HEK293 (cell line): Measurements from ENCODE around the gene HS3ST6.

Experiments used
- CTCF ChIA-PET: fragments of 350-600 bp; formaldehyde crosslinking; extraction: SDS; loops from one replicate; lab custom pipeline; 2021; ENCODE audit warnings: antibody characterized with exemption; lab: Yijun Ruan, JAX
- POLR2A ChIA-PET: fragments of 300-600 bp; formaldehyde crosslinking; extraction: SDS; loops from one replicate; lab custom pipeline; 2020; ENCODE audit warnings: antibody characterized with exemption, inconsistent platforms; lab: Yijun Ruan, JAX
- H3K27ac ChIP-seq: fragments of 200-500 bp; sonication (Bioruptor generic); 2 replicates; pipeline ENCODE4 v1.5.1; 2014; ENCODE audit warnings: low read depth, low read length, control low read depth, inconsistent platforms; ENCODE audit errors: extremely low read depth
- H3K36me3 ChIP-seq, 2 experiments: fragments of 200-500 bp in 1 of 2; sonication (Bioruptor generic) in 1 of 2; 1 replicate in 1 of 2; 2 replicates in 1 of 2; pipeline ENCODE4 v1.5.1; 2014 to 2017; ENCODE audit warnings: inconsistent platforms in 2 of 2, low read length in 2 of 2; ENCODE audit not compliant: control insufficient read depth in 2 of 2, insufficient read depth in 1 of 2
- H3K4me1 ChIP-seq: fragments of 200-500 bp; sonication (Bioruptor generic); 2 replicates; pipeline ENCODE4 v1.5.1; 2014; ENCODE audit warnings: mild to moderate bottlenecking, low read length, inconsistent platforms; ENCODE audit not compliant: control insufficient read depth, insufficient read depth
- H3K4me3 ChIP-seq: 2 replicates; pipeline ENCODE4 v1.5.1; 2011; ENCODE audit warnings: low read depth, mild to moderate bottlenecking, control low read depth, low read length, moderate library complexity
- H3K9me3 ChIP-seq: fragments of 200-500 bp; sonication (Bioruptor generic); 2 replicates; pipeline ENCODE4 v1.5.1; 2014; ENCODE audit warnings: low read depth, low read length, inconsistent platforms; ENCODE audit not compliant: control insufficient read depth, insufficient read depth
- GLIS1 ChIP-seq: fragments of 450-650 bp; formaldehyde crosslinking; IDR thresholded peaks from 2 replicates; pipeline ENCODE4 v1.5.1; 2016; ENCODE audit warnings: missing biosample characterization, missing genetic modification characterization
- HOXA7 ChIP-seq: sonication (generic); formaldehyde crosslinking; IDR thresholded peaks from 2 replicates; pipeline ENCODE4 v1.8.1; 2022; ENCODE audit warnings: missing genetic modification reagents, borderline replicate concordance
- KLF16 ChIP-seq: fragments of 450-650 bp; formaldehyde crosslinking; IDR thresholded peaks from 2 replicates; pipeline ENCODE4 v1.5.1; 2017; ENCODE audit warnings: missing biosample characterization, missing genetic modification characterization
- OSR2 ChIP-seq: fragments of 450-650 bp; formaldehyde crosslinking; IDR thresholded peaks from 2 replicates; pipeline ENCODE4 v1.5.1; 2016; ENCODE audit warnings: missing biosample characterization, missing genetic modification characterization
- SP7 ChIP-seq: fragments of 450-650 bp; formaldehyde crosslinking; IDR thresholded peaks from 2 replicates; pipeline ENCODE4 v1.5.1; 2016; ENCODE audit warnings: missing biosample characterization, missing genetic modification characterization
- TCF7L2 ChIP-seq: IDR thresholded peaks from 2 replicates; pipeline ENCODE4 v1.6.1; 2011; ENCODE audit warnings: low read depth, mild to moderate bottlenecking, inconsistent platforms, low read length, moderate library complexity, borderline replicate concordance
- ZBTB17 ChIP-seq: fragments of 450-650 bp; formaldehyde crosslinking; IDR thresholded peaks from 2 replicates; pipeline ENCODE4 v1.5.1; 2016; ENCODE audit warnings: missing biosample characterization, missing genetic modification characterization
- ZBTB20 ChIP-seq: fragments of 450-650 bp; formaldehyde crosslinking; IDR thresholded peaks from 2 replicates; pipeline ENCODE4 v1.5.1; 2016; ENCODE audit warnings: missing biosample characterization, missing genetic modification characterization
- ZBTB48 ChIP-seq: fragments of 450-650 bp; formaldehyde crosslinking; IDR thresholded peaks from 2 replicates; pipeline ENCODE4 v1.5.1; 2016; ENCODE audit warnings: missing biosample characterization, missing genetic modification characterization
- ZBTB8A ChIP-seq: fragments of 450-650 bp; formaldehyde crosslinking; IDR thresholded peaks from 2 replicates; pipeline ENCODE4 v1.5.1; 2016; ENCODE audit warnings: missing biosample characterization, missing genetic modification characterization
- ZFHX2 ChIP-seq: fragments of 450-650 bp; formaldehyde crosslinking; conservative IDR thresholded peaks from 2 replicates; pipeline ENCODE4 v1.5.1; 2016; ENCODE audit warnings: missing biosample characterization, missing genetic modification characterization
- ZNF146 ChIP-seq: fragments of 450-650 bp; formaldehyde crosslinking; IDR thresholded peaks from 2 replicates; pipeline ENCODE4 v1.5.1; 2016; ENCODE audit warnings: missing biosample characterization, missing genetic modification characterization
- ZNF214 ChIP-seq: fragments of 450-650 bp; formaldehyde crosslinking; IDR thresholded peaks from 2 replicates; pipeline ENCODE4 v1.5.1; 2017; ENCODE audit warnings: missing biosample characterization, mild to moderate bottlenecking, missing genetic modification characterization, borderline replicate concordance
- ZNF341 ChIP-seq: fragments of 450-650 bp; formaldehyde crosslinking; IDR thresholded peaks from 2 replicates; pipeline ENCODE4; 2016; ENCODE audit warnings: low read depth, missing biosample characterization, missing genetic modification characterization
- ZNF426 ChIP-seq: fragments of 450-650 bp; formaldehyde crosslinking; IDR thresholded peaks from 2 replicates; pipeline ENCODE4 v1.5.1; 2017; ENCODE audit warnings: missing biosample characterization, missing genetic modification characterization, mild to moderate bottlenecking, inconsistent platforms, moderate library complexity
- ZNF510 ChIP-seq: fragments of 450-650 bp; formaldehyde crosslinking; IDR thresholded peaks from 2 replicates; pipeline ENCODE4 v1.5.1; 2018; ENCODE audit warnings: mild to moderate bottlenecking, missing genetic modification characterization, missing biosample characterization; ENCODE audit not compliant: insufficient replicate concordance
- ZNF530 ChIP-seq: fragments of 450-650 bp; formaldehyde crosslinking; IDR thresholded peaks from 2 replicates; pipeline ENCODE4 v1.5.1; 2016; ENCODE audit warnings: low read depth, missing biosample characterization, missing genetic modification characterization
- ZNF544 ChIP-seq: fragments of 450-650 bp; formaldehyde crosslinking; IDR thresholded peaks from 2 replicates; pipeline ENCODE4 v1.5.0; 2017; ENCODE audit warnings: missing biosample characterization, missing genetic modification characterization
- ZNF629 ChIP-seq: fragments of 450-650 bp; formaldehyde crosslinking; IDR thresholded peaks from 2 replicates; pipeline ENCODE4 v1.5.1; 2017; ENCODE audit warnings: missing biosample characterization, missing genetic modification characterization
- ZNF677 ChIP-seq: fragments of 450-650 bp; IDR thresholded peaks from 2 replicates; pipeline ENCODE4 v1.5.0; 2018; ENCODE audit warnings: missing biosample characterization, mild to moderate bottlenecking, missing genetic modification characterization, moderate library complexity
- ZNF768 ChIP-seq: fragments of 450-650 bp; formaldehyde crosslinking; IDR thresholded peaks from 2 replicates; pipeline ENCODE4 v1.5.1; 2018; ENCODE audit warnings: missing biosample characterization, mild to moderate bottlenecking, missing genetic modification characterization
- ZNF791 ChIP-seq: fragments of 450-650 bp; formaldehyde crosslinking; IDR thresholded peaks from 2 replicates; pipeline ENCODE4 v1.5.1; 2016; ENCODE audit warnings: missing biosample characterization, missing genetic modification characterization
- TF ChIP-seq, protein P1 (sequence below): fragments of 450-650 bp; formaldehyde crosslinking; IDR thresholded peaks from 2 replicates; pipeline ENCODE4 v1.5.1; 2016; ENCODE audit warnings: missing biosample characterization, missing genetic modification characterization, borderline replicate concordance
- TF ChIP-seq, protein P2 (sequence below): fragments of 450-650 bp; formaldehyde crosslinking; optimal IDR thresholded peaks from 2 replicates; pipeline ENCODE3; 2016; ENCODE audit warnings: missing biosample characterization, mild to moderate bottlenecking, missing genetic modification characterization
- TF ChIP-seq, protein P3 (sequence below): fragments of 450-650 bp; formaldehyde crosslinking; IDR thresholded peaks from 2 replicates; pipeline ENCODE4 v1.5.1; 2016; ENCODE audit warnings: missing biosample characterization, missing genetic modification characterization, low read depth
- TF ChIP-seq, protein P4 (sequence below): fragments of 450-650 bp; formaldehyde crosslinking; IDR thresholded peaks from 2 replicates; pipeline ENCODE4 v1.5.1; 2016; ENCODE audit warnings: missing biosample characterization, missing genetic modification characterization
- TF ChIP-seq, protein P5 (sequence below): fragments of 450-650 bp; formaldehyde crosslinking; IDR thresholded peaks from 2 replicates; pipeline ENCODE4 v1.5.1; 2016; ENCODE audit warnings: missing biosample characterization, missing genetic modification characterization

Gene HS3ST6

DNA sequence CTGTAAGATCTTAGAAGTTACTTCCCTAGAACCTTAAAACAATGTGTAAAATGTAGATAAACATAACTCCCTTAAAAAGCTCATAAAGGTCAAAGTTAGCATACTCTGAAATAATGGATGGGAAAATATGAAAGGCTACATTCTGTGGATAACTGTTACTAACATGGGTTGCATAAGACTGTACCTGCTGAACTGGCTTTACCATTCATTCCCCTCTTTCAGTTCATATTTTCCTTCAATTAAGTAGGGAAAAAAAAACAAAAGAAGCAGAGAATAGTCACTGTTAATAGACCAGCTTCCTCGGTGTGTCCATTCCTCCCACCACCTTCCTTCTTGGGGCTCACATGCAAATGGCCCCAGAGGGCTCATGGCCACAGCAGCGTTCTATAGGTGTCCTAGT is 38.7 kb downstream of the HS3ST6 start (continued):
- no peak for TF ChIP-seq ZNF214 (tag by site-specific recombination)

DNA sequence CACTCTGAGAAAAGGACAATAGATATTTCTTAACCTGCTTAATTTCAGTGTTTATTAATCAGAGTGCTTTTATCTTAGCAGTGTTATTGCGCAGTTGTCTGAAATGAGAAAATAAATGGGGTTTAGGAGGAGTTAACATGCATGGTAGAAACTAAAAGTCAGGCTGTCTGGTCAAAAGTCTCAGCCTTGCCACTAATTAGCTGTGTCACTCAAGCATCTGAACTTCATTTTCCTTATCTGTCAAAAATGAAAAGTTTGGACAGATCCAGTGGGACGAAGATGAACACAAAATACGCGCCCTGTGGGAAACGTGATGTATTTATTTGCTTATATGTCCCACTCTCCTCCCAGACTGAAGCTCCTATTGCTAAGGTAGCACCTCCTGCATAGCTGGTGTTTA is 40.0 kb downstream of the HS3ST6 start:
- ChIA-PET CTCF (interaction anchor here (0.7 to 2.3 kb wide), 5 partner anchors 14 to 274 kb away, joined by 3 to 11 read pairs (median 5); no protein-coding TSS in a partner anchor), POLR2A (interaction anchor here (1.1 kb wide), 1 partner anchor 87 kb away, joined by 3 read pairs; the partner anchor contains the start of gene RPS2)
- Histone ChIP-seq H3K27ac (no peak overlapping the region), H3K9me3 (no peaks in the 10 kb centered on the region), H3K4me1 (no peaks in the 10 kb centered on the region), H3K4me3 (no peak overlapping the region), H3K36me3 (no peaks in the 10 kb centered on the region)
- TF ChIP-seq ZNF791 (no peak), ZBTB20 (tag by site-specific recombination) (no peak), ZNF677 (tag by site-specific recombination) (no peak), SP7 (tag by site-specific recombination) (no peak), ZNF768 (tag by site-specific recombination) (no peak), GLIS1 (tag by site-specific recombination) (no peak), ZNF341 (no peak)

DNA sequence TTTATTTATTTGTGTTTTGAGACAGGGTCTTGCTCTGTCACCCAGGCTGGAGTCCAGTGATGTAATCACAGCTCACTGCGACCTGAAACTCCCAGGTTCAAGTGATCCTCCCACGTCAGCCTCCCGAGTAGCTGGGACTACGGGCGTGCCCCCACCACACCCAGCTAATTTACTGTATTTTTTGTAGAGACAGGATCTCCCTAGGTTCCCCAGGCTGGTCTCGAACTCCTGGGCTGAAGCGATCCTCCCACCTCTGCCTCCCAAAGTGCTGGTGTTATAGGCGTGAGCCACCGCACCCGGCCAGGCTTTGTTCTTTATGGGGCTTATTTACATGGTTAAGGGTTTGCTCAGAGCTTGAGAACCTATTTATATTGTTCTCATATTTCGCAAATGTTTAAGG is 40.4 kb downstream of the HS3ST6 start:
- ChIA-PET POLR2A (no interaction called here), CTCF (interaction anchor here (0.7 to 2.3 kb wide), 4 partner anchors 13 to 96 kb away, joined by 3 to 11 read pairs (median 7); no protein-coding TSS in a partner anchor)
- Histone ChIP-seq H3K4me3 (no peak overlapping the region), H3K36me3 (no peaks in the 10 kb centered on the region), H3K27ac (no peak overlapping the region), H3K4me1 (no peaks in the 10 kb centered on the region), H3K9me3 (no peaks in the 10 kb centered on the region)
- TF ChIP-seq ZNF530 (tag by site-specific recombination) = no peak
- no peak for TF ChIP-seq ZNF510 (tag by site-specific recombination)
- no peak for TF ChIP-seq ZNF544 (tag by site-specific recombination)
- no peak for TF ChIP-seq ZBTB48 (tag by site-specific recombination)
- TF ChIP-seq, protein P1, sequence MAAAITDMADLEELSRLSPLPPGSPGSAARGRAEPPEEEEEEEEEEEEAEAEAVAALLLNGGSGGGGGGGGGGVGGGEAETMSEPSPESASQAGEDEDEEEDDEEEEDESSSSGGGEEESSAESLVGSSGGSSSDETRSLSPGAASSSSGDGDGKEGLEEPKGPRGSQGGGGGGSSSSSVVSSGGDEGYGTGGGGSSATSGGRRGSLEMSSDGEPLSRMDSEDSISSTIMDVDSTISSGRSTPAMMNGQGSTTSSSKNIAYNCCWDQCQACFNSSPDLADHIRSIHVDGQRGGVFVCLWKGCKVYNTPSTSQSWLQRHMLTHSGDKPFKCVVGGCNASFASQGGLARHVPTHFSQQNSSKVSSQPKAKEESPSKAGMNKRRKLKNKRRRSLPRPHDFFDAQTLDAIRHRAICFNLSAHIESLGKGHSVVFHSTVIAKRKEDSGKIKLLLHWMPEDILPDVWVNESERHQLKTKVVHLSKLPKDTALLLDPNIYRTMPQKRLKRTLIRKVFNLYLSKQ (tag by site-specific recombination) = no peak
- no peak for TF ChIP-seq ZNF146
- TF ChIP-seq HOXA7 (CRISPR knock-in tag) = no peak
- 0 out of 2 replicates have a peak, but pooled peaks have one; percentile 12 for TF ChIP-seq OSR2
- TF ChIP-seq TCF7L2 = peak; percentile 37; the same call in 1 of the 2 replicates
- TF ChIP-seq, protein P2, sequence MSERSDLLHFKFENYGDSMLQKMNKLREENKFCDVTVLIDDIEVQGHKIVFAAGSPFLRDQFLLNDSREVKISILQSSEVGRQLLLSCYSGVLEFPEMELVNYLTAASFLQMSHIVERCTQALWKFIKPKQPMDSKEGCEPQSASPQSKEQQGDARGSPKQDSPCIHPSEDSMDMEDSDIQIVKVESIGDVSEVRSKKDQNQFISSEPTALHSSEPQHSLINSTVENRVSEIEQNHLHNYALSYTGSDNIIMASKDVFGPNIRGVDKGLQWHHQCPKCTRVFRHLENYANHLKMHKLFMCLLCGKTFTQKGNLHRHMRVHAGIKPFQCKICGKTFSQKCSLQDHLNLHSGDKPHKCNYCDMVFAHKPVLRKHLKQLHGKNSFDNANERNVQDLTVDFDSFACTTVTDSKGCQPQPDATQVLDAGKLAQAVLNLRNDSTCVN (tag by site-specific recombination) = no peak
- TF ChIP-seq ZNF629 = peak; percentile 42; the same call in 1 of the 2 replicates
- TF ChIP-seq, protein P3, sequence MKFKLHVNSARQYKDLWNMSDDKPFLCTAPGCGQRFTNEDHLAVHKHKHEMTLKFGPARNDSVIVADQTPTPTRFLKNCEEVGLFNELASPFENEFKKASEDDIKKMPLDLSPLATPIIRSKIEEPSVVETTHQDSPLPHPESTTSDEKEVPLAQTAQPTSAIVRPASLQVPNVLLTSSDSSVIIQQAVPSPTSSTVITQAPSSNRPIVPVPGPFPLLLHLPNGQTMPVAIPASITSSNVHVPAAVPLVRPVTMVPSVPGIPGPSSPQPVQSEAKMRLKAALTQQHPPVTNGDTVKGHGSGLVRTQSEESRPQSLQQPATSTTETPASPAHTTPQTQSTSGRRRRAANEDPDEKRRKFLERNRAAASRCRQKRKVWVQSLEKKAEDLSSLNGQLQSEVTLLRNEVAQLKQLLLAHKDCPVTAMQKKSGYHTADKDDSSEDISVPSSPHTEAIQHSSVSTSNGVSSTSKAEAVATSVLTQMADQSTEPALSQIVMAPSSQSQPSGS (tag by site-specific recombination) = no peak
- TF ChIP-seq, protein P4, sequence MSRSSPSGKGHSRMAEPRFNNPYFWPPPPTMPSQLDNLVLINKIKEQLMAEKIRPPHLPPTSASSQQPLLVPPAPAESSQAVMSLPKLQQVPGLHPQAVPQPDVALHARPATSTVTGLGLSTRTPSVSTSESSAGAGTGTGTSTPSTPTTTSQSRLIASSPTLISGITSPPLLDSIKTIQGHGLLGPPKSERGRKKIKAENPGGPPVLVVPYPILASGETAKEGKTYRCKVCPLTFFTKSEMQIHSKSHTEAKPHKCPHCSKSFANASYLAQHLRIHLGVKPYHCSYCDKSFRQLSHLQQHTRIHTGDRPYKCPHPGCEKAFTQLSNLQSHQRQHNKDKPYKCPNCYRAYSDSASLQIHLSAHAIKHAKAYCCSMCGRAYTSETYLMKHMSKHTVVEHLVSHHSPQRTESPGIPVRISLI (tag by site-specific recombination) = no peak
- TF ChIP-seq, protein P5, sequence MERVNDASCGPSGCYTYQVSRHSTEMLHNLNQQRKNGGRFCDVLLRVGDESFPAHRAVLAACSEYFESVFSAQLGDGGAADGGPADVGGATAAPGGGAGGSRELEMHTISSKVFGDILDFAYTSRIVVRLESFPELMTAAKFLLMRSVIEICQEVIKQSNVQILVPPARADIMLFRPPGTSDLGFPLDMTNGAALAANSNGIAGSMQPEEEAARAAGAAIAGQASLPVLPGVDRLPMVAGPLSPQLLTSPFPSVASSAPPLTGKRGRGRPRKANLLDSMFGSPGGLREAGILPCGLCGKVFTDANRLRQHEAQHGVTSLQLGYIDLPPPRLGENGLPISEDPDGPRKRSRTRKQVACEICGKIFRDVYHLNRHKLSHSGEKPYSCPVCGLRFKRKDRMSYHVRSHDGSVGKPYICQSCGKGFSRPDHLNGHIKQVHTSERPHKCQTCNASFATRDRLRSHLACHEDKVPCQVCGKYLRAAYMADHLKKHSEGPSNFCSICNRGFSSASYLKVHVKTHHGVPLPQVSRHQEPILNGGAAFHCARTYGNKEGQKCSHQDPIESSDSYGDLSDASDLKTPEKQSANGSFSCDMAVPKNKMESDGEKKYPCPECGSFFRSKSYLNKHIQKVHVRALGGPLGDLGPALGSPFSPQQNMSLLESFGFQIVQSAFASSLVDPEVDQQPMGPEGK = peak; percentile 30; the same call in 1 of the 2 replicates
- TF ChIP-seq ZBTB17 = no peak; the same call in 1 of the 2 replicates
- TF ChIP-seq ZNF426 (tag by site-specific recombination) = no peak
- peak; percentile 45; the same call in 1 of the 2 replicates for TF ChIP-seq ZFHX2 (tag by site-specific recombination)
- TF ChIP-seq KLF16 (tag by site-specific recombination) = no peak
- TF ChIP-seq ZNF214 (tag by site-specific recombination) = no peak
- TF ChIP-seq ZBTB8A = no peak
